Adrenal gland (tissue), 5 donors: ENCODE results near the gene SMIM7.

Experiments used
- CTCF ChIP-seq, 6 experiments: fragments of 450-650 bp in 4 of 6; fragments of 200-600 bp in 2 of 6; sonication (generic) in 1 of 6; IDR thresholded peaks; 1 replicate in 5 of 6; 2 replicates in 1 of 6; pipeline versions ENCODE4 v1.5.1 to v1.8.0; 2016 to 2021; ENCODE audit warnings: antibody characterized with exemption in 6 of 6, mild to moderate bottlenecking in 2 of 6, moderate library complexity in 1 of 6
- POLR2A ChIP-seq, 2 donors: fragments of 450-650 bp; IDR thresholded peaks; one replicate each; pipeline ENCODE4 v1.6.1; 2017; ENCODE audit warnings: antibody characterized with exemption in 2 of 2, mild to moderate bottlenecking in 2 of 2, moderate library complexity in 1 of 2
- donor health status: DM: no; HTN: no; CAD: no.

- TF ChIP-seq CTCF (IDR thresholded peaks at IDR 0.05): no peak
- TF ChIP-seq POLR2A (IDR thresholded peaks at IDR 0.05): no peak
Observed at GRCh38 chr19:16603090-16603489, 56.9 kb downstream of the SMIM7 start.
